ENCODE measurements around the gene TLE4. TPM values are rescaled to one million over a fixed set of nuclear protein-coding genes. Genes with fewer than 3 reads are reported as not detected.
A peak's percentile ranks its signal among the peaks of the same experiment; 100 is the strongest.

The TLE4 gene
- total RNA-seq, 2 donors from 2014 or later = 17.9 to 54.7 TPM

DNA sequence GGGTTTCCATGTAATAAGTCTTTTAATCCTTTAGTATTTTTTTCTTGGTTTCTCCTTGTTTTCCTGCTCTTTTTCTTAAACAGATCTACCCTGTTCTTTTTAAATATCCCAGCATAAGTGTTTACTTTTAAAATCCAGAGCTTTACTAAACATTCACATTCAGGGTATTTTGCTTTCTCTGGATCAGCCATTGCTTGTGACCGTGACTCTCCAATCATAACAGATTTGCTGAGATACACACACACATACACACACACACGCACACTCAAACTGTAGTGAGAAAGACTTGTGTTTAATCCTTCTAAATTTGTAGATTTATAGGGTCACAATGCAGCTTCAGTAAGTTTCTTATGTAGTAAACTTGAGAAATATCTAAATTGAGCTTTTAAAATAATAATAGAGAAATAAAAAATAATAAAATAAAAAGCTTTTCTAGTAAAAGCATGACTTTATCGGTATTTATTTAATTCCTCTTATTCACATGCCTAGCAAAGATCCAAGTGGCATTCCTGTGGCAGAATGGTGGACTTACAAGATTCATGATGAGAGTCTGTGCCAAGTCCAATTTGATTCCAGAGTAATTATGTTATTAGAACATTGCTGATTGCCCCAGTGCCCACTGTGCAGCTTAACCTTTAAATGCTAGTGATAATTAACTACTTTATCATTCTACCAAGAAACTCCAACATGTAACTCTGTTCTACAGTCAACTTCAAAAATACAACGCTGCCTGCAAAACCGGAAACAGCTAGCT, 129.0 kb downstream of the TLE4 start:
- WGBS, 2 donors = 74 to 84% methylated on average over 5 of the region's 5 CpGs
- DNase-seq = no peak
- no peak for TF ChIP-seq POLR2A (IDR thresholded peaks at IDR 0.05)
- TF ChIP-seq, protein P1, sequence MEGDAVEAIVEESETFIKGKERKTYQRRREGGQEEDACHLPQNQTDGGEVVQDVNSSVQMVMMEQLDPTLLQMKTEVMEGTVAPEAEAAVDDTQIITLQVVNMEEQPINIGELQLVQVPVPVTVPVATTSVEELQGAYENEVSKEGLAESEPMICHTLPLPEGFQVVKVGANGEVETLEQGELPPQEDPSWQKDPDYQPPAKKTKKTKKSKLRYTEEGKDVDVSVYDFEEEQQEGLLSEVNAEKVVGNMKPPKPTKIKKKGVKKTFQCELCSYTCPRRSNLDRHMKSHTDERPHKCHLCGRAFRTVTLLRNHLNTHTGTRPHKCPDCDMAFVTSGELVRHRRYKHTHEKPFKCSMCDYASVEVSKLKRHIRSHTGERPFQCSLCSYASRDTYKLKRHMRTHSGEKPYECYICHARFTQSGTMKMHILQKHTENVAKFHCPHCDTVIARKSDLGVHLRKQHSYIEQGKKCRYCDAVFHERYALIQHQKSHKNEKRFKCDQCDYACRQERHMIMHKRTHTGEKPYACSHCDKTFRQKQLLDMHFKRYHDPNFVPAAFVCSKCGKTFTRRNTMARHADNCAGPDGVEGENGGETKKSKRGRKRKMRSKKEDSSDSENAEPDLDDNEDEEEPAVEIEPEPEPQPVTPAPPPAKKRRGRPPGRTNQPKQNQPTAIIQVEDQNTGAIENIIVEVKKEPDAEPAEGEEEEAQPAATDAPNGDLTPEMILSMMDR (IDR thresholded peaks at IDR 0.05) = no peak

DNA sequence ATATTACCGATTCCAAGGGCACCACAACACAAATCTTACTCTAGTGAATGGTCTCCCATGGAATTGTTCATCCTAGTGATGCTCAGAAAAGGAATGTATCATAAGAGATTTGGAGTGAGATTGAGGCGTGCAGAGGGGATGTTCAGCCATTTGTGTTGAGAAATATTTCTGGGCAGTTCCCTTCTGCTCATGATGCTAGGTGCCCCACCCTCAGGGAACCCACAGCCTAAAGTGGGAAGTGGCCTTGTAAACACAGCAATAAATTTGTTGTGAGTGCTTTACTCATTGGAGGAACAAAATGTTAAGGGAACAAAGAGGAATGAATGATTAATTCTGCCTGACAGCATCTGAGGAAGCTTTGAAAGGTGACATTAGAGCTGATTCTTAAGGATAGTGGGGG, 129.9 kb downstream of the TLE4 start:
- Histone ChIP-seq H3K27ac (no peak overlapping the region), H3K9me3 (no peaks in the 10 kb centered on the region), H3K4me3 (no peak overlapping the region), H3K4me1 (no peaks in the 10 kb centered on the region), H3K36me3 (replicated peaks in 1 of 2; ENCODE audit: insufficient read depth in 1 of 2, low read depth in 2 of 2) (peaks cover 0 to 3% of the 10 kb centered on the region in 2 donors), H3K27me3 (no peaks in the 10 kb centered on the region)
- intact Hi-C loops (cut with DNase I) = no loop called here
- no peak for ATAC-seq
- peak in 1 of 4 donors; percentile 40 for DNase-seq
- TF ChIP-seq POLR2A (IDR thresholded peaks at IDR 0.05) = no peak
- TF ChIP-seq, protein P1 (IDR thresholded peaks at IDR 0.05) = no peak
- WGBS, 2 donors = 86 to 98% methylated on average over 2 of the region's 2 CpGs

More for the DNA sequence above, 129.0 kb downstream of the TLE4 start:
- ATAC-seq = no peak
- no peak overlapping the region for H3K27ac ChIP-seq
- intact Hi-C loops (cut with DNase I) = no loop called here
- H3K4me1 ChIP-seq = no peaks in the 10 kb centered on the region
- H3K27me3 ChIP-seq = no peaks in the 10 kb centered on the region
- peaks cover 0 to 3% of the 10 kb centered on the region in 2 donors for H3K36me3 ChIP-seq (replicated peaks in 1 of 2; ENCODE audit: insufficient read depth in 1 of 2, low read depth in 2 of 2)
- no peaks in the 10 kb centered on the region for H3K9me3 ChIP-seq
- no peak overlapping the region for H3K4me3 ChIP-seq

DNA sequence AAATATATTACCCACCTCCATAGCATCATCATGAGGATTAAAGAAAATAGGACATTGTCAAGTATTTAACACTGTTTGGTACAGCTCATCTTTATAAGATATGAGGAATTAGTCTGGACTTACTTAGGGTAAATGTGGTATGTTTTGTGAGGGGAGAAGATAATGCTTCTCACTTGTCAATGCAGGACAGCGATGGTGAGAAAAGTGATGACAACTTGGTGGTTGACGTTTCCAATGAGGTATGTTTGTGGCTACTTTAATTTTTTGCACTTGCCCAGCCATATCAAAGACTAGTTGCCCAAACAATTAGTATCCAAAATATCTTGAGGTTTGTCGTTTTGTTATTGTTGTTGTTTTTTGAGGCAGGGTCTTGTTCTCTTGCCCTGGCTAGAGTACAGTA, 133.9 kb downstream of the TLE4 start:
- Histone ChIP-seq H3K27me3 (no peaks in the 10 kb centered on the region), H3K4me3 (no peak overlapping the region), H3K27ac (no peak overlapping the region), H3K9me3 (no peaks in the 10 kb centered on the region), H3K4me1 (no peaks in the 10 kb centered on the region), H3K36me3 (replicated peaks in 1 of 2; ENCODE audit: insufficient read depth in 1 of 2, low read depth in 2 of 2) (peaks cover 0 to 10% of the 10 kb centered on the region in 2 donors)
- 81 to 92% methylated on average over 3 of the region's 3 CpGs for WGBS, 2 donors
- DNase-seq (no peak), ATAC-seq (no peak)
- intact Hi-C loops (cut with DNase I) = no loop called here
- no peak for TF ChIP-seq POLR2A (IDR thresholded peaks at IDR 0.05)
- TF ChIP-seq, protein P1 (IDR thresholded peaks at IDR 0.05) = no peak

DNA sequence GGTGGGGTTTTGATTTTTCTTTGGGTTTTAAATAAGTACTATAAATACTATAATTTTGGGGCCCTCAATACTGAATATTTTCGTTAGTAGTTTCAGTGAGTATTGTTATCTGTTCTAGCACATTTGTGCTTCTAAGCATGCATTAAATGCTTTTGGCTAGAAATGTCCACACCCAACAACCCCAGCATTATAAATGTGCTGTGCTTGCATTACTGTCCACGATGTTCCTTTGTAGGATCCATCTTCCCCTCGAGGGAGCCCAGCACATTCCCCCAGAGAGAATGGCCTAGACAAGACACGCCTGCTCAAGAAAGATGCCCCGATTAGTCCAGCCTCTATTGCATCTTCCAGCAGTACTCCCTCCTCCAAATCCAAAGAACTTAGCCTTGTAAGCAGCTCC, 134.7 kb downstream of the TLE4 start:
- Histone ChIP-seq H3K27ac (no peak overlapping the region), H3K4me3 (no peak overlapping the region), H3K36me3 (replicated peaks in 1 of 2; ENCODE audit: insufficient read depth in 1 of 2, low read depth in 2 of 2) (peaks cover 0 to 10% of the 10 kb centered on the region in 2 donors), H3K4me1 (no peaks in the 10 kb centered on the region), H3K9me3 (no peaks in the 10 kb centered on the region), H3K27me3 (no peaks in the 10 kb centered on the region)
- no peak for ATAC-seq
- intact Hi-C loops (cut with DNase I) = no loop called here
- no peak for TF ChIP-seq POLR2A (IDR thresholded peaks at IDR 0.05)
- TF ChIP-seq, protein P1 (IDR thresholded peaks at IDR 0.05) = no peak
- 90 to 91% methylated on average over 5 of the region's 5 CpGs for WGBS, 2 donors
- no peak for DNase-seq

DNA sequence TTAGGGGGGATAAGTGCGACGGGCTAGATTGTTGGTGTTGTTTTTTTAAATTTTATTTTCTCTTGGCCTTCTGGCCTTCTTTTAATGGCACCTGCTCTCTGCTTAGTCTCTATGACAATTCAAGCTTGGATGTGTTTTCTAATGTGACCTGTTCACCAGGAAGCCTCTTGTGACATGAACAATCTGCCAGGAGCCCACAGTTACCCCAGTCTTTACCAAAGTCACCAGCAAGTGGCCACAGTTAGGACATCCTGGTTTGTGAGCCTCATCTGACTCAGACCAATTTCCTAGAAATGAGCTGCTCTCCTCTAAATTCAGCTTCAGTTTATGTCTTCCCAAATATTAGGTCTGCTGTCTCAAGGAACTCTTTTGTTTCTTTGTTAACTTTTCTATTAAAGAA, 135.8 kb downstream of the TLE4 start:
- Histone ChIP-seq H3K4me1 (no peaks in the 10 kb centered on the region), H3K27ac (no peak overlapping the region), H3K36me3 (replicated peaks in 1 of 2; ENCODE audit: insufficient read depth in 1 of 2, low read depth in 2 of 2) (peaks cover 0 to 10% of the 10 kb centered on the region in 2 donors), H3K9me3 (no peaks in the 10 kb centered on the region), H3K27me3 (no peaks in the 10 kb centered on the region), H3K4me3 (no peak overlapping the region)
- no peak for ATAC-seq
- TF ChIP-seq POLR2A (IDR thresholded peaks at IDR 0.05) = no peak
- TF ChIP-seq, protein P1 (IDR thresholded peaks at IDR 0.05) = no peak
- 96 to 98% methylated on average over 2 of the region's 2 CpGs for WGBS, 2 donors
- intact Hi-C loops (cut with DNase I) = no loop called here
- DNase-seq = no peak
